SKM-1 treated with dmso at 0.1 percent for 144 hours (cell line): ENCODE measurements around the gene LFNG.

Experiments
- DNase-seq: peaks from one replicate; lab custom pipeline; 2025; ENCODE audit not compliant: unreplicated experiment; lab: John Stamatoyannopoulos, UW

Gene LFNG

DNA sequence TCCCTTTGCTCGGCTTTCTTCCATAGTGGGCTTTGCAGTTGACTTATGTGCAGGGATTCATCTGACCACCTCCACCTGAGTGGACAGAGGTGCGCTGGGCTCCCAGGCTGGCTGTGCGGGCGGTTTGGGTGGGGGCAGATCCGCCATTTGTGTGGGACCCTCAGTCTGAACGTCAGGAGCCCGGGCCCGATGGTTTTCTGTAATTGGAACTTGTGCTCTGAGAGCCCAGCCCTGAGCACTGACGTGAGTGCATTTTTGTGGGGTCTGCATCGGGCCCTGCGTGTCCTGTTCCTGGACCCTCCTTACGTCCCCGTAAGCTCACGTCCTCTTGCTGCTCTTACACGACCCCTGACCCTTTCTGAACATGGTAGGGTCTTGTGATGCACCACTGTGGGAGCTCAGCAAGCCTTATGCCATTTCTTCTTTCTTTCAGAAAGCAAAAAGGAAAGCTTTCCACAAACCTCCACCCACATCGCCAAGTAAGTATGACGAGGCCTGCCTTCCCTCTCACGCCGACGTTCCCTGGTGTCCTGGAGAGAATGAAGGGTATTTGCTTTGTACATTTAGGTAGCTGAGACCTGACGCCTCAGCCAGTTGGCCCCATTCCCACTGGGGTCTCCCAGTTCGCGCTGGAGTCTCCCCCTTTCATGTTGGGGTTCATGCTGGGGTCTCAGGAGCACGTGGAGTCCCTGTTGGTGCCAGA, 49.1 kb downstream of the LFNG start:
- no peak for DNase-seq

DNA sequence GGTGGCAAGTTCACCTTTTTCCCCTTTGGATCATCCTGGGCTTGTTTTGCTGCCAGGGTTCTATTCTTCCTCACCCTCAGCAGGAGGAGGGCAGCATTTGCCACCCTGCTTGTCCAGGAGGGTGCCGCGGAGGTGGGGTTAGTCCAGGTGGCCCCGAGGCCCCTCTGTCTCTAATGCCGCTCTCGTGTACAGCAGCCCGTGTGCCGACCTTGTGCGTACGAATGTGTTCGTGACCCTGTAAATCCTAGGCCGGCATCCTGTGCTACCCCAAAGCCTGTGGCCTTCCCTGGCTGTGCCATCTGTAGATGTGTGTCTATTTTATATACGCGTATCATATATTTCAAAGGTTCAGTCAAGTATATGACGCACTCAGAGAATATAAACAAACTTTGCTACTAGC, 49.8 kb downstream of the LFNG start:
- DNase-seq, result no peak

DNA sequence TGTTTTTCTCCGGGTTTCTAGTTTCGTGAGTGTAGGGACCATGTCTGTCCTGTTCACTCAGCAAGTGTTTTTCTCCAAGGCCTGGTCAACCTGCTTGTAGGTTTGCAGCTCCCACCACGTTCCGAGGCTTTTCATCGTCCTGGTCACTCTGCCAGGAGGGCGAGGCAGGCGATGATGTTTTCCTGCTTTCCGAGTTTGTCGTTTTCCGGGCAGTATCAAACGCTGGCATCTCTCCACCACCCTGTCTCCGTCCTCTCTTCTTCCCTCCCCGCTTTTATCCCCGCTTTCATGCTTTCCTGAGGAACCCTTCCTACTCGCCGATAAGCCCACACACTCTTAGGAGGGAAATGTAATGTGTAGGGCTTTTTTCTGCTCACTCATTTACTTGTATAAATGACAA, 50.4 kb downstream of the LFNG start:
- no peak for DNase-seq

DNA sequence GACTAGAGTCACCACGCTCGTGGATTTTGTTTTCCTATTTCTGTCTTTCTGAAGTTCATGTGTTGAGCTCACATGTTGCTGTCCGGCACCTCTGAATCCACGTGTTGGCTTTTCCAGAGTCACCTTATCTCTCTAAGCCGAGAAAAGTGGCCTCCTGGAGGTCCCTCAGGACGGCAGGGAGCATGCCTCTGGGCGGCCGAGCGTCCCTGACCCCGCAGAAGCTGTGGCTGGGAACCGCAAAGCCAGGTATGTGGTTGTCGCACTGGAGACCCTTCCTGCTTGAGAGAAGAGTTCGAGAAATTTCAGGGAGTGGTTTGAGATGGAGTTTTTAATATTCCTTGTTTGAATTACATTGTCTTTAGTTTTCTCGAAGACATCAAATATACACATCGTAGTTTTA, 51.8 kb downstream of the LFNG start:
- DNase-seq, result no peak

DNA sequence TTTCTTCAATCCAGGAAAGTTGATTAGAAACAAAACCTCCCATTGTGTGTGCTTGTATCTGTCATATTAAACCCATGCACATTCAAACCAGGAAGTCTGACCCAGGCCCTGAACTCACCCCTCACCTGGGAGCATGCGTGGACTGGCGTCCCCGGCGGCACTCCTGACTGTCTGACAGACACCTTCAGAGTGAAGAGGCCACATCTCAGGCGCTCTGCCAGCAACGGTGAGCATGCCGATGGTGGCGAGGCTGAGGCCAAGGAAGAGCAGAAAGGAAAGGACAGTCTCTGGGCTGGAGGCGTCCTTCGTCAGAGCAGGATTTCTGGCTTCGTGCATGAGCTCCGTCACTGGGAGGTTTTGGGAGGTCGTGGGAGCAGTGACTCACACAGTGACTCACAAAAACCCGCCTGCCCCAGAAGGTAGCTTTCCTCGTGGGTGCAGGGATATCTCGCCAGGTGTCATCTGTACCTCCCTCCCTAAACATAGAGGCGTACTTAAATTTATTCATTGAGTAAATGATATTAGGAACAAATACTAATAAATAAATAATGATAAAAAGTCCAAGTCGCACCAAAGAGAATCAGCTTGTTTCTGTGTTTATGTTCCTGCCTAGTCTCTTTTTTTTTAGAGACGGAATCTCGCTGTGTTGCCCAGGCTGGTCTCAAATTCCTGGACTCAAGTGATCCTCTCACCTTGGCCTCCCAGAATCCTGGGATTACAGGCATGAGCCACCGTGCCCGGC, 52.7 kb downstream of the LFNG start:
- DNase-seq, result no peak

DNA sequence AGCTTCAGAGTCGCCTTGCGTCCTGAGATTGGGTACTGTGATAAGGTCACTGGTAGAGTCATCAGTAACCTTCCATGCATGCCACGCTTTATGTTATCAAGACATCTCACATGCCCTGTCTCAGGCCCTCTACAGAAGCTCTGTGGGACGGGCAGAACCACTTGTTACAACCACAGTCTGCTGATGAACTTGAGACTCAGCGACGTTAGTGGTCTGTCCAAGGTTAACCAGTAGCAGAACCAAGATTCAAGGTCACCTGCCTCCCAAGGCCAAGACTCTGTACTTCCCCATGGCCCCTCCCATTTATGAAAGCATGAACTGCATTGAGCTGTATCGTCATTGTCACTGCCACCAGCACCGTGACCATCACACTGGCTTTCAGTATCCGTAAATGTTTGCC, 54.2 kb downstream of the LFNG start:
- no peak for DNase-seq

DNA sequence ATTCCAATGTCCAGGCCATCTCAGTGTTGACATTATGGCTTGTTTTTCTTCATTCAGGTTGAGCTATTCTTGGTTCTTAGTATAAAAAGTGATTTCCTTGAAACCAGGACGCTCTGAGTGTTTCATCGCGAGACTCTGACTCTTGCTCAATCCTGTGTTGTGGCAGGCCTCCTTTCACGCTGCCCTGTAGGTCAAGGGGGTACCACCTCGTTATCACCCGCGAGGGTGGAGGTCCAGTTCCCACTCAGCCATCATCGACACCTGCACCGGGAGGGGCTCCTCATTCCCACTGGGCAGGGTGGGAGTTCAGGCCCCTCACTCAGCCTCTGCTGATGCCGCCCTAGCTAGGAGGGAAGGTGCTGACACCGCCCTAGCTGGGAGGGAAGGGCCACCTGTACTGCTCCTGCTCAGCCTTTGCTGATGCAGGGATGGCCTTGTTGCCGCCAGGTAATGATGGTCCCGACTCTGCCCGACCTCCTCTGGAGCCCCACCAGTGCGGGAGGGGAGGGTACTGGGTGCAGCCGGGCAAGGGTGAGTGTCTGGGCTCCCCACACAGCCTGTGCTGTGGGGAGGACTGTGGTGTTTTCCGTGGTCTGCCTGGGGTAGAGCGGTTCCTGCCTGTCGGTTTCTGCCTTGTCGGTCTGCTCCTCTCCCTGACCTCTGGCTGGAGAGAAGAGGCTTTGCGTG, 55.6 kb downstream of the LFNG start:
- DNase-seq, result no peak

DNA sequence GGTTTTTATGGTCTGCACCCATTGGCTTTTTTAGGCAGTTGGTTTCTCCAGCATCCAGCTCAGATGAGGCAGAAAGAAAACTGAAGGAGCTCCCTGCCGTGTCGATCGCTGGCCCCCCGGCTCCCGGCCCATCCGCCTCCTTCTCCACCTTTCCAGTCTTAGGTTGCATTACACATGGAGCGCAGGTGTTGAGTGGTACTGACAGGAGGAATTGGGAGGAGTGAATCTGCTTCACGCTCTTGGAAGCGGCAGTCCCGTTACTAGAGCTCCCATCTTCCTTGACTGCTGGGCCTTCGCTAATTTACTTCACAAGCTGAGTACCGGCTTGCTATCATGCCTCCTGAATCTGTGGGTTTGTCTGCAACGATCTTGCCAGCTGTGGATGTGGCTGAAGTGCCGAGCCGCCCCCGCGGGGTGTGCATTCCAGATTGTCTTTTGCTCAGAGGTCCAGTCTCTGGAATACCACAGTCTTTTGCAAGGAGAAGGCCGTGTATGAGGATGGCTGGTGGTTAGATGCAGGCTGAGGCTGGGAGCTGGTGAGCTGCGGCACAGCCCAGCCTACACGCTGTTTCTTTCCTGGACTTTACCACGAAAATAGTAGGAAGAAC, 56.3 kb downstream of the LFNG start:
- DNase-seq, result no peak

DNA sequence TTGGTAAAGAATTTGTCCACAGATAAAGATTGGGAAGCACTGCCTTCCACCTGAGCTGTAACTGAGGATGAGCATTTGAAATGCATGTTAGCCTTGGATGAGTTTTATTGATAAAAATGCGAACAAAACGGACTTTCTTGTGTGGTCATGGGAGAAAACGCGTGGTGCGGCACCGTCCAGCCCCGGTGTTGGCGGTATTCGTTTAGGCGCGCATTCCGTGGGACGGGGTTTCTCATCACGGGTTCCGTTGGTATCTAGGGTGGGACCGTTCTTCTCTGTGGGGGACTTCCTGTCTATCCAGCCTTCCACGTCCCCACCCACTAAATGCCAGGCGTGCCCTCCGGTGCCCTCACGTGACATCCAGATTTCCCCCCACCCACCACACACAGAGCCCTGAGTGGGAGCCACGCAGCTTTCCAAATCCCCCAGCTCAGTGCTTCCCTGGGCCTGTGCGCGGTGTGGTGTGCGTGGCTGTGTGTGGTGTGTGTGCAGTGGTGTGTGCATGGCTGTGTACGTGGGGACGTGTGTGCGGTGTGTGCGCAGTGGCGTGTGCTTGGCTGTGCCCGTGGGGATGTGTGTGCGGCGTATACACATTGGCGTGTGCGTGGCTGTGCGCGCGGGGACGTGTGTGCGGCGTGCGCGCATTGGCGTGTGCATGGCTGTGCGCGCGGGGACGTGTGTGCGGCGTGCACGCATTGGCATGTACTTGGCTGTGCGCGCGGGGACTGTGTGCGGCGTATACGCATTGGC, 57.3 kb downstream of the LFNG start:
- no peak for DNase-seq
